Stimulated activated CD4-positive, alpha-beta T cell treated with anti-CD3 and anti-CD28 coated beads, Interleukin-1b, Interleukin-23, amount 100 ng/mL, for 48 hours (primary cell): Measurements from ENCODE around the gene NKX3-2.
A peak's percentile ranks its signal among the peaks of the same experiment; 100 is the strongest.

Experiments used
- DNase-seq: peaks from one replicate; pipeline ENCODE4 v3.0.0-alpha.2; 2020

Gene NKX3-2

GRCh38 chr4:13544606-13545393, 492 bp upstream of the NKX3-2 start:
- DNase-seq = peak; percentile 69

GRCh38 chr4:13543032-13543838, 1.1 kb downstream of the NKX3-2 start:
- no peak for DNase-seq

GRCh38 chr4:13542577-13543031, 1.7 kb downstream of the NKX3-2 start:
- DNase-seq = no peak

- DNase-seq = no peak
Observed at GRCh38 chr4:13541720-13542576, 2.4 kb downstream of the NKX3-2 start.

- no peak for DNase-seq
Observed at GRCh38 chr4:13541176-13541604, 3.1 kb downstream of the NKX3-2 start.

GRCh38 chr4:13540446-13541175, 3.7 kb downstream of the NKX3-2 start:
- DNase-seq = no peak

GRCh38 chr4:13539619-13540445, 4.5 kb downstream of the NKX3-2 start:
- DNase-seq = no peak

GRCh38 chr4:13539047-13539618, 5.2 kb downstream of the NKX3-2 start:
- no peak for DNase-seq

- no peak for DNase-seq
Observed at GRCh38 chr4:13538427-13538973, 5.8 kb downstream of the NKX3-2 start.

- no peak for DNase-seq
Observed at GRCh38 chr4:13537832-13538177, 6.5 kb downstream of the NKX3-2 start.

- no peak for DNase-seq
Observed at GRCh38 chr4:13537011-13537831, 7.1 kb downstream of the NKX3-2 start.

GRCh38 chr4:13536607-13537006, 7.7 kb downstream of the NKX3-2 start:
- no peak for DNase-seq

- DNase-seq = no peak
Observed at GRCh38 chr4:13535708-13536361, 8.5 kb downstream of the NKX3-2 start.

- no peak for DNase-seq
Observed at GRCh38 chr4:13535118-13535517, 9.2 kb downstream of the NKX3-2 start.

- DNase-seq = no peak
Observed at GRCh38 chr4:13534344-13535063, 9.8 kb downstream of the NKX3-2 start.

- no peak for DNase-seq
Observed at GRCh38 chr4:13533670-13534343, 10.5 kb downstream of the NKX3-2 start.

GRCh38 chr4:13531625-13531998, 12.7 kb downstream of the NKX3-2 start:
- DNase-seq = no peak
